Forelimb muscle (tissue), 1 donor: ENCODE measurements around the gene MITF. TPM values are rescaled to one million over a fixed set of nuclear protein-coding genes. Genes with fewer than 3 reads are reported as not detected.

Source experiments
- DNase-seq: peaks from one replicate; pipeline ENCODE4 v3.0.0-alpha.2; 2013; ENCODE audit warnings: low read depth
- polyA plus RNA-seq: library from polyadenylated mRNA; unstranded; fragments of 120-200 nt; gene quantifications from one replicate; pipeline ENCODE4 v1.2.1, GENCODE V29; 2013; ENCODE audit not compliant: insufficient read length

Gene MITF
- polyA plus RNA-seq, 1 donor, result 6.8 TPM

DNA sequence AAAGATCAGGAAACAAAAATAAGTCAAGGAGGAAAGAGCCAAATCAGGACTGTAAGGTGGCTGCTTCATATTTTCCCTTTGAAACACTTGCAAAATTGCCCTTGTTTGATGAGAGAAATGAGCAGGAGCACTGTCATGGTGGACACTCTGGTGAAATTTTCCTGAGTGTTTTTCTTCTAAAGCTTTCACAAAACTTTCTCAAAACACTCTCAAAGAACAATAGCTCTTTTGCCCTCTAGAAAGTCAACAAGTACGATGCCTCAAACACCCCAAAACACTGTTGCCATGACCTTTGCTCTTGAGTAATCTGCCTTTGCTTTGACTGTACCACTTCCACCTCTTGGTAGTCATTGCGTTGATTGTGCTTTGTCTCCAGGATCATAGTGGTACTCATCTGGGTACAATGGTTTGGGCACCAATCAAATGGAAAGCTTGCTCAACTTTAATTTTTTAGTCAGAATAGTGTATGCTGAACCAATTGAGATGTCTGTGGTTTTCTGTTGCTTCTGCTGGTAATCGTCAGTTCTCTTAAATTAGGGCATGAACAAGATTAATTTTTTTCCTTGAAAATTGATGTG is 13.2 kb upstream of the MITF start:
- DNase-seq, result no peak

- DNase-seq, result no peak
Observed at GRCh38 chr3:69729147-69729919, 9.9 kb upstream of the MITF start.

GRCh38 chr3:69731080-69731479 is 8.2 kb upstream of the MITF start:
- DNase-seq, result no peak

DNA sequence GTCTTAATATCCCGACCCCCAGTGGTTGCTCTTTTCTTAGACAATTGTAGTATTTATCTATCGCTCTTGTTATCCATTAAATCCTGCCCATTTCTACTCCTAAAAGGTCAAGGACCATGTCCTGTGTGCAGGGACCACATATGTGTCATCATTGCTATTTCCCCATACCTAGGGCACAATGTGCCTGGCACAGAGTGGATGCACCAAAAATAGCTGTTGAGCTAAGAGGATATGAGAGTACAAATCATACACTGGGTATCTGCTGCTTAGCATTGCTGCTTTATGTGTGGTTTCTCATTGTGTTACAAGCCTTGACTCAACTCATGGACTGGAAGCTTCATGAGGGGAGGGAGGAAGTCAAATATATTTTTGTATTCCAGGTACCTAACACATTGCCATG is 3.4 kb upstream of the MITF start:
- DNase-seq, result no peak

DNA sequence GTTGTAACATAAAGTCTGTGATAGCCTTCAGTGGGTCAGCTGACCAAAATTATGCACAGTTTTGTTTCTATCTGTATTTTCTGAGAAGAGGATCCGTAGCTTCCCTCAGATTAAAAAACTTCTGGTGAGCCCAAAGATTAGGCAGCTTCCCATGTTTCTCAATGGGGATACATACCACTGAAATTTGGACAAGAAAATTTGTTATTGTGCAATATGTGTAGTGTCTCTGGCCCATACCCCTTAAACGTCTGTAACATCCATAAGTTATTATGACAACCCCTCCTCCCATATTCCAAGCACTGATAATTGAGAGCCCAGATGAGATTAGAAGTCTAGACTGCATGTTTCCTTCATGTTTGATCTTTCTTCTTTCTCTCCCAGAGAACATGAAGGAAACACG is 1.9 kb upstream of the MITF start:
- DNase-seq, result no peak

- no peak for DNase-seq
Observed at GRCh38 chr3:69738315-69738714, 949 bp upstream of the MITF start.

GRCh38 chr3:69738859-69739203 is 433 bp upstream of the MITF start:
- no peak for DNase-seq

- DNase-seq, result no peak
Observed at GRCh38 chr3:69740103-69741021, 1.1 kb downstream of the MITF start.

GRCh38 chr3:69741032-69741767 is 1.9 kb downstream of the MITF start:
- DNase-seq, result no peak

GRCh38 chr3:69742391-69742790 is 3.1 kb downstream of the MITF start:
- DNase-seq, result no peak

DNA sequence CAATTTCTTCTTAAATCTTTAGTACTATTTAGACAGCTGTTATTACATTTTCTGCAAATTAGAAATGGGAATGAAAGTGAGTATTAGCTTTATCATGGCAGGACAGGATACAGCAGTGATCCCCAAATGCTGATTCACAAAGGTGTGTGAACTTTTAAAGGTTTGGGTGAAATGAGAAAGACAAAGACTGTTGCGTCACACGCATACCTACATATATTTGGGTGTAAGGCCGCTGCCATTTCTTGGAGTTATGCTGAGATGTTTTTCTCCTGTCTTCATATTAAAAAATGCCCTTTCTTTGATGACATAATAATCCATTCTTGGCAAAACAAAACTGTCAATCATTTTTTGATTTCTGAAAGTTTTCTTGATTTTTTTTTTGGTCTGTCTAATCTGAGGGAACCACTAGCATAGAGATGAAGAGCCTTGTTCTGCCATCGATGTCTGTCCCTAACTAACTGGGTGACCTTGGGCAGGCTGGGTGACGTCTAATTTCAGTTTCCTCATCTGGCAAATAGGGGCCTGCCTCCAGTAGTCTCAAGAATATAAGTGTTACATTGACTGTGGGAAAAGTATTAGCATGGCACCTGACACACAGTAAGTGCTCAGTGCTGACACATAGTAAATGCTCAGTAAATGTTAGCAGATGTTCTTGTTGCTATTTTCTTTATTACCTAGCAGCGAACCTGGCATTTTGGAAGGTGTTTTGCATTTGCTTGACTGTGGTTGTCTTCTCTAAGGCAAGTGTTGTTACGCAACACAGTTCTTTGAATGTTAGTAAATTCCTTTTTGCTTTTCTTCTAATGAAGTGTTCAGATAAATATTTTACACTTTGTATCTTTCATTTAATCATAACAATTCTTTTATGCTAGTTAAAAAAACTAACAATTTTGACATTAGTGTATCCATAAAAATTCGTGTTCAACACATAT is 5.0 kb downstream of the MITF start:
- no peak for DNase-seq

- DNase-seq, result no peak
Observed at GRCh38 chr3:69745505-69745904, 6.2 kb downstream of the MITF start.

DNA sequence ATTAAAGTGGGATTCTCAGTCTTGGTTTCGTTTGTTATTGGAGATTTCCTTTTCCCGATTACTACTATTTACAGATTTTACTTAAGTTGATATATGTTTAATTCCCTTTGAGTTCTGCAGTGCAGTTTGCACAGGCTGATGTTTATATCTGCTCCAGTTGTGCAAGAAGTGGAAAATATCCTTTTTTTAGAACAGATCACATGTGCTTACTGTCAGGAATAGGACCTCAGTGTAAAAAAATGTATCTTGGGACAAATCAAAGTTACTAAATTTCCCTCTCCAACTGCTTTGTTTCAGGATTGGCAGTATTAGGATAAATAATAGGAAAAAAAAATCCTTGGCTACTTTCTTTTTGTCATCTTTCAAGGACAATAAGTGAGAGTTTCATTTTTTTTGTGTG is 6.9 kb downstream of the MITF start:
- peak; percentile 78 for DNase-seq

DNA sequence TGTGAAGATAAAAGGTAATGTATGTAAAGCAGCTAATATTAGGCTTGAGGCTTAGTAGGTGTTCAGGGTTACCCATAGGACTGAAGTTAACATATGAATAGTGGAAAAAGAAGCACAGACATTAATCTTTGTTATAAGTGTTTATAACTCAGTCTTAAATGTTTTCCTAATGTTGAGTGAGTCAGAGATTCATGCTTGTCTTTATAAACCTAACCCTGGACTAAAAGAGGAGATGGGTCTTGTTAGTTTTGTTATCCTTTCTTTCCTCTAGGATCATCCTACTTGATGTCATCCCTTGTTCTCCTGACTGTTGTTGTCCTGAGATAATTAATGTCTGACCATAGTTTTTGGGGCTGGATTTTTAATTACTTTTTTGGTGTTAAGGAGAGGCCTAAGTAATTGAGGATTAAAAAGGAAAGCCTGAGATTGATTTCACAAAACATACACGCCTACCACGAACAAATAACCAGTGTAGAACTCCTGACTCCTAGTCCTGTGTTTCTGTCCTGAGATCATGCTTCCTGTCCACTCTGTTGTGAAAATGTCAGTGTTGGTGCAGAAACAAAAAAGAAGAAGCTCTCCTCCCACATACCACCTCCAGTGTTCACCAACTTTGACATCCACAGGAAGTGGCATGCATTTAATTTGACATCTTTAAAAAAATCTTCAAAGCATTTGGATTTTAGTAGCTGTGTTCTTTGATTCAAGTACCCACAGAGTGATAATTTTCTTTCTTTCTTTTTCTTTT is 8.4 kb downstream of the MITF start:
- DNase-seq, result no peak

- DNase-seq, result no peak
Observed at GRCh38 chr3:69748503-69748902, 9.2 kb downstream of the MITF start.

DNA sequence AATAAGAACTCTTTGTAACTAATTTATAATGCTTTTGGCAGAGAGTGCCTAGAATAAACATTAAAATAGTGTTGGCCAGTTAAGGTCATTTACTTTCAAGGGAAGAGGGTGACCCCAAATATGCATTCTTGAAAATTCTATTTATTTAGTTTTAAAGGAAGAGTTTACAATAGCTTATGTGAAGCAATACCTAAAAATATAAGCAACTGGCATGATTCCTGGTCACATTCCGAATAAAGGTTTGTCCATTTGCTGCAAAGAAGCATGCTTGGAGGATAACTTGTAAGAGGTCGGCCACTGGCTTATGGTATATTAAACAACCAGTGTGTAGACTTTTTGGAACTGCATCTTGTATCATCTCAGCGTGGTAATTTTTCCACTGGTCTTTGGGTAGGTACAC is 10.2 kb downstream of the MITF start:
- DNase-seq, result no peak

- no peak for DNase-seq
Observed at GRCh38 chr3:69750549-69750948, 11.3 kb downstream of the MITF start.

- no peak for DNase-seq
Observed at GRCh38 chr3:69751074-69751476, 11.8 kb downstream of the MITF start.

DNA sequence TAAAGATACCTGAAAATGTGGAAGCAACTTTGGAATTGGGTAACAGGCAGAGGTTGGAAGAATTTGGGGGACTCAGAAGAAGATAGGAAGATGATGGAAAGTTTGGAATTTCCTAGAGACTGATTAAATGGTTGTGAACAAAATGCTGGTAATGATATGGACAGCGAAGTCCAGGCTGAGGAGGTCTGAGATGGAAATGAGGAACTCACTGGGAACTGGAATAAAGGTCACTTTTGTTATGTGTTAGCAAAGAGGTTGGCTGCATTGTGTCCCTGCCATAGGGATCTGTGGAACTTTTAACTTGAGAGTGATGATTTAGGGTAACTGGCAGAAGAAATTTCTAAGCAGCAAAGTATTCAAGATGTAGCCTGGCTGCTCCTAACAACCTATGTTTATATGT is 13.0 kb downstream of the MITF start:
- no peak for DNase-seq

DNA sequence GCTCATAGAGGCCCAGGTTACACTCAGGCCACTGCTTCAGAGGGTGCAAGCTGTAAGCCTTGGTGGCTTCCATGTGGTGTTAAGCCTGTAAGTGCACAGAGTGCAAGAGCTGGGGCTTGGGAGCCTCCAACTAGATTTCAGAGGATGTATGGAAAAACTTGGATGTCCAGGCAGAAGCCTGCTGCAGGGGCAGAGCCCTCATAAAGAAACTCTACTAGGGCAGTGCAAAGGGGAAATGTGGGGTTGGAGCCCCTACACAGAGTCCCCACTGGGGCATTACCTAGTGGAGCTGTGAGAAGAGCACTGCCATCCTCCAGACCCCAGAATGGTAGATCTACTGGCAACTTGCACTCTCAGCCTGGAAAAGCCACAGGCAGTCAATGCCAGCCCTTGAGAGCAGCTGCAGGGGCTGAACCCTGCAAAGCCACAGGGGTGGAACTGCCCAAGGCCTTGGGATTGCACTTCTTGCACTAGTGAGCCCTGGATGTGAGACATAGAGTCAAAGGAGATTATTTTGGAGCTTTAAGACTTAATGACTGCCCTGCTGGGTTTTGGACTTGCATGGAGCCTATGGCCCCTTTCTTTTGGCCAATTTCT is 14.0 kb downstream of the MITF start:
- no peak for DNase-seq
